Activated naive CD4-positive, alpha-beta T cell treated with Interleukin-2 at 50 U/mL for 16 hours (primary cell): ENCODE data around the gene RSPH1.
A peak's percentile ranks its signal among the peaks of the same experiment; 100 is the strongest.

Experiments used
- DNase-seq: peaks from one replicate; pipeline ENCODE4 v3.0.0-alpha.2; 2020

RSPH1 gene

DNA sequence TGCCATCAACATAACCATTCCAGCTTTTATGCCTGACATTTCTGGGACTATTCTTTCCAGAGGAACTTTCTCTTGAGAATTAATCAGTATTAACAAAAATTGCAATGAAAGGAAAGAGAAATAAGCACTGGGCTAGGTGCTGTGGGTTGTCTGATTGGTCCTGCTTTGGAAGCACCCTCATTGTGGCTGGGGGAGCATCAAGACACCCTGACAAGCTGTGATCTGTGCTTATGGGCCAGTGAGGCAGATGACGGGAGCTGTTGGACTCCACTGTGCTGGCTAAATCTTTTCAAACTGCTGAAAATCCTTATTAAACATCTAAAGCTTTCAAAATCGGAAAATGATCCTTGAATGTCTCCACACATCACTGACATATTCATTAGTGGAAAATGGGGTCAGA, 72.3 kb downstream of the RSPH1 start:
- no peak for DNase-seq

- peak; percentile 57 for DNase-seq
These were observed 72.8 kb downstream of the RSPH1 start for GRCh38 chr21:42423197-42423675.
